NCI-H1930 (cell line): ENCODE results near the gene RAP2C.
"Not testable (repeated sequence)": the region's sequence is repeated elsewhere in the genome, so short reads cannot be mapped to it uniquely, and the experiment has no call there.

Experiments used
- DNase-seq, 2 experiments: peaks; one replicate each; lab custom pipeline; 2025; lab: John Stamatoyannopoulos, UW

The RAP2C gene

DNA sequence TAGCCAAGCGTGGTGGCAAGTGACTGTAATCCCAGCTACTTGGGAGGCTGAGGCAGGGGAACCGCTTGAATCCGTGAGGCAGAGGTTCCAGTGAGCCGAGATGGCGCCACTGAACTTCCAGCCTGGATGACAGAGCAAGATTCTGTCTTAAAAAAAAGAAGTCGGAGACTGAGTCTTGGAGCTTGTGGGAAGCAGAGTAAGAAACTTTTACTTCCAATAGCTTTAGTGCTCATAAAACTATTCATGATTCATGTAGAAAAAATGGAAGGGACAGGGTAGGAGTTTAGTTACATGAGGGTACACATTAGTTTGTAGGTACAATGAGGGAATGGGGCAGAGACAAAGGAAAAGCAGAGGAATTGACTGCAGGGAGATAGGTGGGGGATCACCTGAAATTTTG lies 19.3 kb downstream of the RAP2C start:
- DNase-seq: no peak

DNA sequence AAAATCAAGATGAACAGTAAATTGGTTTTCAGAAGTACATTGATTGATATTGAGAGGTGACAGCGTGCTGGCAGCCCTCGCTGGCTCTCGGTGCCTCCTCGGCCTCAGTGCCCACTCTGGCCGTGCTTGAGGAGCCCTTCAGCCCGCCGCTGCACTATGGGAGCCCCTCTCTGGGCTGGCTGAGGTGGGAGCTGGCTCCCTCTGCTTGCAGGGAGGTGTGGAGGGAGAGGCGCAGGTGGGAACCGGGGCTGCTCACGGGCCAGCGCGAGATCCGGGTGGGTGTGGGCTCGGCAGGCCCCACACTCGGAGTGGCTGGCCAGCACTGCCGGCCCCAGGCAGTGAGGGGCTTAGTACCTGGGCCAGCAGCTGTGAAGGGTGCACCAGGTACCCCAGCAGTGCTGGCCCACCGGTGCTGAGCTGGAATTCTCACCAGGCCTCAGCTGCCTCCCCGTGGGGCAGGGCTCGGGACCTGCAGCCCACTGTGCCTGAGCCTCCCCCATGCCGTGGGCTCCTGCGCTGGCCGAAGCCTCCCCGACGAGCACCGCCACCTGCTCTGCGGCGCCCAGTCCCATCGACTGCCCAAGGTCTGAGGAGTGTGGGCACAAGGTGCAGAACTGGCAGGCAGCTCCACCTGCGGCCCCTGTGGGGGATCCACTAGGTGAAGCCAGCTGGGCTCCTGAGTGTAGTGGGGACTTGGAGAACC lies 25.2 kb downstream of the RAP2C start:
- no peak for DNase-seq

DNA sequence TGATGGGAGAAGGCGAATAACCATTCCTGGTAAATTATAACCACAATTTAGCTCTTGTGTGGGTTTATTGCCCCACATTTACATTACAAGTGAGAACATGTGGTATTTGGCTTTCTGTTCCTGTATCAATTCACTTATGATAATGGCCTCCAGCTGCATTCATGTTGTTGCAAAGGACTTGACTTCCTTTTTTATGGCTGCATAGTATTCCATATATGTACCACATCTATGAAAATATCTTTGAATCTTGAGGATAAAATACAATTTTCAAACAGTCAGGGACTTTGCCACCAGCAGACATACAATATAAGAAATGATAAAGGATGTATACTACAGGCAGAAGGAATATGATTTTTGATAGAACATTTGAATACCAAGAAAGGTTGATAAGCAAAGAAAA lies 27.3 kb downstream of the RAP2C start:
- no peak for DNase-seq

DNA sequence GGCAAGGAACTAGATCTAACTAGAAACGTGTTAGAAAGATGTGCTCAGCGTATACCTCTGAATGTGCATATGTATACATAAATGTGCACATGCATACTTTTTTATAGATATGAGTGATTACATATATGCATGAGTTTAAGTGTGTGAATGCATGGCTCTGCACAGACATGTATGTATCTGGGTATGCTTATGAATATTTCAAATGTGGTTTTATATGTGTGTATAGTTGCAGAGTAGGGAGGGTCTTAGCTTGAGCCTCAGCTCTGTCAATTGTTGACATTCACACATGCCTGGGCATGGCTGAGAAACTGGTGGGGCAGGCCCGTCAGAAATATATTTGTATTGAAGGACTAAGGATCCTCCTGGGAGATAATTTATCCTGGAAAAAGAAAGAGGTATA lies 31.1 kb downstream of the RAP2C start:
- DNase-seq: no peak

DNA sequence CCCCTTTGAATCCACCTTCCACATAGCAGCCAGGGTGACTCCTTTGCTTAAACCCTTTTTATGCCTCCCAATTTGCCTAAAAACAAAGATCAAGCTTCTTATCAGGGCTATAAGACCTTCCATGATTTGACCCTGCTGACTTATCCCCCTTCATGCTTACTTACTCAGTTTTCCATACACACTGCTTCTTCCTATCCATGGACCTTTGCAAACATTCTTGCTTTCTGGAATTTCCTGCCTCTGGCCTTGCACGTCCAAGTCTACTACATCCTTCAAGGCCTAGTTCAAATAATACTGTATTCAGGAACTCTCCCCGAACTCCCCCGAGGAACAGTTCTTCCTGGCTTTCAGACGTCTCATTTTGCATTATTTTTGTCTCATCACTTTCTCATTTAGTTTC lies 31.8 kb downstream of the RAP2C start:
- no peak for DNase-seq

DNA sequence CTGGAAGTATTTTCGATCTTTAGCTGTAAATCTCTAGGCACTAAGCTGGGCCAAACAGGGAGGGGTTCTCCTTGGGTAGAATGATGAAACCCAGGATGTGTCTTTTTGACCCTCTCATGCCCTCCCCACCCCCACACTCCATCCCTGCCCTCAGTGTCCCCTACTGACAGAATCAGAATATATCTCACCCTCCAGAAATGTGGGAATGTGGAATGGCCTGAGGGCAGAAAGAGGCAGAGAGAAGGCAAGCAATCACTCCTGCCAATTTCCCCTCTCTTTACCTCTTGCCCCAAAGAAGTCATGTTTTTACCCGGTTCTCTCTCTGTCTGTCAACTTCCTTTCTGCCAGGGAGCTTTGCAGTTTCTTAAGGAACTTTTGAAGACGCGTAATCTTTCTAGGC lies 34.4 kb downstream of the RAP2C start:
- no peak for DNase-seq

GRCh38 chrX:132181364-132181763 lies 37.9 kb downstream of the RAP2C start:
- DNase-seq: no peak

- DNase-seq: no peak
Observed at GRCh38 chrX:132180929-132181328, 38.3 kb downstream of the RAP2C start.

- no peak for DNase-seq
Observed at GRCh38 chrX:132173647-132174046, 45.6 kb downstream of the RAP2C start.

GRCh38 chrX:132171881-132172280 lies 47.4 kb downstream of the RAP2C start:
- no peak for DNase-seq

GRCh38 chrX:132171478-132171877 lies 47.8 kb downstream of the RAP2C start:
- DNase-seq: no peak

DNA sequence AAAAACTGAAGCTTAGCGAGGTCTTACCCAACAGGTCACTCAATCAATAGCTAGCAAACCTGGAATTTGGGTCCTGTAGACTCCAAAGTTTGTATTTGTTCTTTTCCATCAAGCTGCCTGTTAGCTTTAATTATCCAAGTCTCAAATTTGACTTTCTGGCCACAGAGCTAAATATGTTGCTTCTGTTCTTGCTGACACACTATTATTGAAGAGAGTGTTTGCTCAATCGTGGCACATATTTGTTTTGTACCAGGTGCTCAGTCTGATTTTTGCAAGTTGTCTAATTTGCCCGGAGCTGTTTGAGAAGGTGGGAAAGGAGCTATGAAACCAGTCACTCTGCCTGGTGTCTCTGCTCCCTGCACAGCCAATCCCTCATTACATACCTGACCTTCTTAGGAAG lies 49.7 kb downstream of the RAP2C start:
- no peak for DNase-seq

GRCh38 chrX:132165651-132166050 lies 53.6 kb downstream of the RAP2C start:
- DNase-seq: no peak

DNA sequence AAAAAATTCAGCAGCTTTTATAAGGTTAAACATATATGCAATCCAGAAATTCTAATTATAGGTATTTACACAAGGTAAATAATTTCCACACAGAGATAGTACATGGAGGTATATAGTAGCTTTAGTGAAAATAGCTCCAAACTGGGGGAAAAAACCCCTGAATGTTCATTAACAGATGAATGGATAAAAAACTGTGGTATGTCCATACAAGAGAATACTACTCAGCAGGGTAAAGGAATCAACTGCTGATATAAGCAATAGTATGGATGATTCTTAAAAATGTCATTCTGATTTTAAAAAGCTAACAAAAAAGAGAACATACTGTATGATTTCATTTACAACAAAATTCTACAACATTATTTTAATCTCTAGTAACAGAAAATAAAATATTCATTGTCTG lies 54.2 kb downstream of the RAP2C start:
- no peak for DNase-seq

- DNase-seq: not testable (repeated sequence)
Observed at GRCh38 chrX:132163094-132163493, 56.2 kb downstream of the RAP2C start.

DNA sequence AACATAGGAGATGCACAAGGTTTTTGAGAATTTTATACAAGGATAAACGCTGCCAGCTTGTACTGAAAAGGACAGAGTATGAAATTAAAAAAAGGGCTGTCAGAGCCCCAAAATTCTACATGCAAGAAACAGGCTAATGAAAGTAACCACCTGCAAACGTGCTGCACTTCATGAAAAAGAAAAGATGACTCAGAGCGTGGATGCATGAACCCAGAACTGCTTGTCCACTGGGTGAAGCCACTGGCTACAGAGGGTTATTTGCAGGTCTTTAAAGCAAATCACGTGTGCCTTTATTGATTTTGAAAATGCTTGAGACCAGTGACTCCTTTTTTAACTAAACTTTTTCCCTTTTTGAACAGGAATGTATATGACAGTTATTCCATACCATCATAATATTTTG lies 66.1 kb downstream of the RAP2C start:
- no peak for DNase-seq
